AG09319 (cell line): ENCODE results near the gene PLK5.
"Not testable (repeated sequence)": the region's sequence is repeated elsewhere in the genome, so short reads cannot be mapped to it uniquely, and the experiment has no call there.

Experiments used
- DNase-seq: peaks from one replicate; pipeline ENCODE4 v3.0.0-alpha.2; 2010; ENCODE audit warnings: low read depth; ENCODE audit errors: extremely low read depth
- TF ChIP-seq, protein P1 (sequence below): IDR thresholded peaks from 2 replicates; pipeline ENCODE4 v1.5.1; 2011; ENCODE audit warnings: low read depth, mild to moderate bottlenecking, inconsistent platforms, low read length, moderate library complexity

PLK5 gene

DNA sequence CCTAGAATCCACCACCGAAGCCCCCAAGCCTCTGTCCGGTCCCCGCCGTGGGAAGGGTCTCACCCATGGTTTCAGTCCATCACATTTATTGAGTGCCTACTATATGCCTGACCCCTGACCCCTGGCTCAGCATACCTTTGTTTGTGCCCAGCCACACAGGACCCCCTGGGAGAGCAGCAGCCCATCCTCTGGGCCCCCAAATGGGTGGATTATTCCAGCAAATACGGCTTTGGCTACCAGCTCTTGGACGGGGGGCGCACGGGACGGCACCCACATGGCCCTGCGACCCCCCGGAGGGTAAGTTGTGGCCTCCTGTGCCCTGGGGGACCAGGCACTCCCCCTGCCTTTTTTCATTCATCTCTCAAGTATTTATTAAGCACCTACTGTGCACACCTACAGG, 7.7 kb downstream of the PLK5 start:
- TF ChIP-seq, protein P1, sequence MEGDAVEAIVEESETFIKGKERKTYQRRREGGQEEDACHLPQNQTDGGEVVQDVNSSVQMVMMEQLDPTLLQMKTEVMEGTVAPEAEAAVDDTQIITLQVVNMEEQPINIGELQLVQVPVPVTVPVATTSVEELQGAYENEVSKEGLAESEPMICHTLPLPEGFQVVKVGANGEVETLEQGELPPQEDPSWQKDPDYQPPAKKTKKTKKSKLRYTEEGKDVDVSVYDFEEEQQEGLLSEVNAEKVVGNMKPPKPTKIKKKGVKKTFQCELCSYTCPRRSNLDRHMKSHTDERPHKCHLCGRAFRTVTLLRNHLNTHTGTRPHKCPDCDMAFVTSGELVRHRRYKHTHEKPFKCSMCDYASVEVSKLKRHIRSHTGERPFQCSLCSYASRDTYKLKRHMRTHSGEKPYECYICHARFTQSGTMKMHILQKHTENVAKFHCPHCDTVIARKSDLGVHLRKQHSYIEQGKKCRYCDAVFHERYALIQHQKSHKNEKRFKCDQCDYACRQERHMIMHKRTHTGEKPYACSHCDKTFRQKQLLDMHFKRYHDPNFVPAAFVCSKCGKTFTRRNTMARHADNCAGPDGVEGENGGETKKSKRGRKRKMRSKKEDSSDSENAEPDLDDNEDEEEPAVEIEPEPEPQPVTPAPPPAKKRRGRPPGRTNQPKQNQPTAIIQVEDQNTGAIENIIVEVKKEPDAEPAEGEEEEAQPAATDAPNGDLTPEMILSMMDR: no peak
- no peak for DNase-seq

DNA sequence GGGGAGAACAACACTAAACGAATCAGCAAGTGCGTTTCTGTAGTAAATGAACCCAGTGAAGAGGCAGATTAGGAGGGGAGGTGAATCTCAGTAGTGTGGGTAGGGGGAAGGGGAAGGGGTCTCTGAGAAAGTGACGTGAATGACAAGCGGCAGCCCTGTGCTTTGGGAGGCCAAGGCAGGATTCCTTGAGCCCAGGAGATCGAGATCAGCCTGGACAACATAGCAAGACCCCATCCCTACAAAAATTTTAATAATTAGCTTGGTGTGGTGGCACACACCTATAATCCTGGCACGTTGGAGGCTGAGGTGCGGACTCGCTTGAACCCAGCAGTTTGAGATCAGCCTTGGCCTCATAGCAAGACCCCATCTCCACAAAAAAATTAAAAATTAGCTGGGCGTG, 8.1 kb downstream of the PLK5 start:
- TF ChIP-seq, protein P1: no peak
- DNase-seq: no peak

- DNase-seq: no peak
- TF ChIP-seq, protein P1: no peak
Measured at GRCh38 chr19:1533510-1534150, 9.8 kb downstream of the PLK5 start.

DNA sequence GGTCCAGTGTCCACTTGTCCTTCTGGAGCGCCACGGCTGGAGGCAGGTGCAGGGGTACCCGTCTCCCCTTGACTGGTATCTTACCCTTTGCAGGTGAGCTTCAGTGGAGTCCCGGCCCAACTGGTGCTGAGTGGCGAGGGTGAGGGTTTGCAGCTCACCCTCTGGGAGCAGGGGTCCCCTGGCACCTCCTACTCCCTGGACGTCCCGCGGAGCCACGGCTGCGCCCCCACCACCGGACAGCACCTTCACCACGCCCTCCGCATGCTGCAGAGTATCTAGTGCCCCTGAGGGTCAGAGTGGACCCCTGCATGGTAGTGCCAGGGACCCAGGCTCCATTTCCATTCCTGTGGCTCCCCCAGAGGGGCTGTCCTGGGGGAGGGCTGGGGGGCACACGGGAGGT, 11.1 kb downstream of the PLK5 start:
- no peak for DNase-seq
- TF ChIP-seq, protein P1: no peak

- not testable (repeated sequence) for DNase-seq
Measured at GRCh38 chr19:1535699-1536098, 11.8 kb downstream of the PLK5 start.

DNA sequence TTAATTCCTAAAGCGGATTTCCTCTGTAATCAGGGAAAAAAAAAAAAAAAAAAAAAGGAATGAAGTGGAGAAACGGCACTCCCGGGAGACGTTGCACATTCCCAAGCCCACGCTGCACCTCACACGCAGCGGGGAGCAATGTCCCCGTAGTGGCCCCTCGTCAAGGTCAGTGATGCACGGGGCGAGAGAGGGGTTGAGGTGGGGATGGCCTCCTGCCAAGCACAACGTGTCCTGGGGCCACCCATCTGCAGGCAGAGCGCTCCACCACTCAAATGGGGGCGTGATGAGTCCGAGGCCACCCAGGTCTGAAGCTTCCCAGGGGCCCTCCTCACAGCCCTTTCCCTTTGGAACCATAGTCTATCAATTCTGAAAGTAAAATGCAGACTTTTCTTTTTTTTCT, 15.1 kb downstream of the PLK5 start:
- DNase-seq: no peak
- TF ChIP-seq, protein P1: no peak

DNA sequence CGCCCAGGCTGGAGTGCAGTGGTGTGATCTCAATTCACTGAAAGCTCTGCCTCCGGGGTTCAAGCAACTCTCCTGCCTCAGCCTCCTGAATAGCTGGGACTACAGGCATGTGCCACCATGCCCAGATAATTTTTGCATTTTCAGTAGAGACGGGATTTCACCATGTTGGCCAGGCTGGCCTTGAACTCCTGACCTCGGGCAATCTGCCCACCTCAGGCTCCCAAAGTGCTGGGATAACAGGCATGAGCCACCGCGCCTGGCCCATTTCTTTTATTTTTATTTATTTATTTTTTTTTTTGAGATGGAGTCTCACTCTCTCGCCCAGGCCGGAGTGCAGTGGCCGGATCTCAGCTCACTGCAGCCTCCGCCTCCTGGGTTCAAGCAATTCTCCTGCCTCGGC, 15.9 kb downstream of the PLK5 start:
- not testable (repeated sequence) for DNase-seq

GRCh38 chr19:1540365-1540925, 16.6 kb downstream of the PLK5 start:
- TF ChIP-seq, protein P1: no peak
- no peak for DNase-seq
